GM21381 (cell line): ENCODE results near the gene MYL6B.
"Not testable (repeated sequence)": the region's sequence is repeated elsewhere in the genome, so short reads cannot be mapped to it uniquely, and the experiment has no call there.

ENCODE experiments used
- ATAC-seq: cut with Tn5 transposase; IDR thresholded peaks from one replicate; pipeline ENCODE4 v1.9.1; 2021; ENCODE audit warnings: mild to moderate bottlenecking, moderate library complexity; ENCODE audit not compliant: unreplicated experiment

Gene MYL6B

DNA sequence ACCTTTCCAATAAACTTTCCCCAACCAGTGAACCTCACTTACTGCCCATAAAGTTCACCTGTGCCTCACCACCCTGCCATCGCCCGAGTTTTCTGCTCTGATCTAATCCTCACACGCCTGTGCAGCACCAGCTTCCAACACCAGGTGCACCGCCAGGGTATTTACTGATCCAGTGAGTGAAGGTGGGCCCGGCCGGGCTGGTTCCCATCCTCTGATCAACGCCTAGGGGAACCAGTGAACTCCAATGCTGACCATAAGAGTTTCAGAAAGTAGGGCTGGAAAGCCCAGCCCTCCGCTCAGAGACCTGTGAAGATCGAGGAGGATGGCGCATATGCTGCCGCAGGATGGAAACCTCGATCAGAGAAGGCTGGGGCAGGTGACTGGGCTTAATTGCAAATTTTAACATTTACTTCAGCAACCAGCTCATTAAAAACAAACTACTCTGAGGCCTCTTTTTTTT is 685 bp upstream of the MYL6B start:
- peak; percentile 48 for ATAC-seq

- no peak for ATAC-seq
Measured at GRCh38 chr12:56152756-56153677, 630 bp downstream of the MYL6B start.

DNA sequence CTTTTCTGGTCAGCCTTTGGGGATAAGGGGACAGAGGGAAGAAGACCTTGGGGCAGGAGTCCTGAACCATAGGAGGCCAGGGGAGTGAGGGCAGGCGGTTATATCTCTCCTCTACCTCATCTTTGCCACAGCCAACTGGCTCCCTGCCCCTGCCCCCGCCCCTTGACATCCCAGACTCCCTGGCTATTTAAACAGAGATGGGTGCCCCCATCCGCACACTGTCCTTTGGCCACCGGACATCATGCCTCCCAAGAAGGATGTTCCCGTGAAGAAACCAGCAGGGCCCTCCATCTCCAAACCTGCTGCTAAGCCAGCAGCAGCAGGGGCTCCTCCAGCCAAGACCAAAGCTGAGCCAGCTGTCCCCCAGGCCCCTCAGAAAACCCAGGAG is 1.3 kb downstream of the MYL6B start:
- ATAC-seq = no peak

- no peak for ATAC-seq
Measured at GRCh38 chr12:56154246-56154771, 1.9 kb downstream of the MYL6B start.

GRCh38 chr12:56154818-56155217 is 2.4 kb downstream of the MYL6B start:
- no peak for ATAC-seq

GRCh38 chr12:56155256-56155845 is 3.0 kb downstream of the MYL6B start:
- ATAC-seq = no peak

DNA sequence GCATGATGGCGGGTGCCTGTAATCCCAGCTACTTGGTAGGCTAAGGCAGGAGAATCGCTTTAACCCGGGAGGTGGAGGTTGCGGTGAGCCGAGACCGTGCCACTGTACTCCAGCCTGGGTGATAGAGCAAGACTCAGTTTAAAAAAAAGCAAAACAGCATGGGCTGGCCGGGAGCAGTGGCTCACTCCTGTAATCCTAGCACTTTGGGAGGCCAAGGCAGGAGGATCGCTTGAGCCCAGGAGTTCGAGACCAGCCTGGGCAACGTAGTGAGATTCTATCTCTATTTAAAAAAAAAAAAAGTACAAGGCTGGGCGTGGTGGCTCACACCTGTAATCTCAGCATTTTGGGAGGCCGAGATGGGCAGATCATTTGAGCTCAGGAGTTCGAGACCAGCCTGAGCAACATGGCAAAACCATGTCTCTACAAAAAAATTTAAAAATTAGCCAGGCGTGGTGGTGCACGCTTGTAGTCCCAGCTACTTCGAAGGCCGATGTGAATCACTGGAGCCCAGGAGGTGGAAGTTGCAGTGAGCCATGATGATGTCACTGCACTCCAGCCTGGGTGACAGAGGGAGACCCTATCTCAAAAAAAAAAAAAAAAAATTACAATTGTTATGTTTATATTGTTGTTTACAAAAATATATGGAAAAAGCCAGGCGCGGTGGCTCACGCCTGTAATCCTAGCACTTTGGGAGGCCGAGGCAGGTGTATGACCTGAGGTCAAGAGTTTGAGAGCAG is 4.2 kb downstream of the MYL6B start:
- not testable (repeated sequence) for ATAC-seq

DNA sequence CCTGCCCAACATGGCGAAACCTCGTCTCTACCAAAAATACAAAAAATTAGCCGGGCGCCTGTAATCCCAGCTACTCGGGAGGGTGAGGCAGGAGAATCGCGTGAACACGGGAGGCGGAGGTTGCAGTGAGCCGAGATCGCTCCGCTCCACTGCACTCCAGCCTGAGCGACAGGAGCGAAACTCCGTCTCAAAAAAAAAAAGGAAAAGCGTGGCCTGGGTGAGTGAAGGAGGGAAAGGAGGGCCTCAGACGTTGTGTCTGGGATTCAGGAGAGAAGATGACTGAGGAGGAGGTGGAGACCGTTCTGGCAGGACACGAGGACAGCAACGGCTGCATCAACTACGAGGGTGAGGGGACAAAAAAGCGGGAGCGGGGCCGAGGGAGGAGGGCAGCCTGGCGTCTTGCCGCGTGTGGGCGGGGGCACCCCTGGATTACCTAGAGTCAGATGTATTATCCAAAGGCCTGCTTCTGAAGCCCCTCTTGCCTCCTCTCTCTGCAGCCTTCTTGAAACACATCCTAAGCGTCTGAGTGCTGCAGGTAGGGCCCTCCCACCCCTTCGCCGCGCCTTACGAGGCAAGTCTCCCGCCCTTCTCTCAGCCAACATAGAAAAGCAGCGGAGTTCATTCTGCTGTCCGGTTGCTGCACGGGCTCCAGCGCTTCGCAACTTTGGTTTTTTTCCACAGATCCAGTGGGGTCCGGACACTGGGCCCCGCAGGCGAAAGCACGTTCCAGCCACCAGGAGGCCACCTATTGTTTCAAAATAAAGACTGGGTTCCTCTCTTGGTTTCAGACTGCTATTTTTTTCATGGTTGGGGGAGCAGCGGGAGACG is 5.0 kb downstream of the MYL6B start:
- peak; percentile 32 for ATAC-seq

DNA sequence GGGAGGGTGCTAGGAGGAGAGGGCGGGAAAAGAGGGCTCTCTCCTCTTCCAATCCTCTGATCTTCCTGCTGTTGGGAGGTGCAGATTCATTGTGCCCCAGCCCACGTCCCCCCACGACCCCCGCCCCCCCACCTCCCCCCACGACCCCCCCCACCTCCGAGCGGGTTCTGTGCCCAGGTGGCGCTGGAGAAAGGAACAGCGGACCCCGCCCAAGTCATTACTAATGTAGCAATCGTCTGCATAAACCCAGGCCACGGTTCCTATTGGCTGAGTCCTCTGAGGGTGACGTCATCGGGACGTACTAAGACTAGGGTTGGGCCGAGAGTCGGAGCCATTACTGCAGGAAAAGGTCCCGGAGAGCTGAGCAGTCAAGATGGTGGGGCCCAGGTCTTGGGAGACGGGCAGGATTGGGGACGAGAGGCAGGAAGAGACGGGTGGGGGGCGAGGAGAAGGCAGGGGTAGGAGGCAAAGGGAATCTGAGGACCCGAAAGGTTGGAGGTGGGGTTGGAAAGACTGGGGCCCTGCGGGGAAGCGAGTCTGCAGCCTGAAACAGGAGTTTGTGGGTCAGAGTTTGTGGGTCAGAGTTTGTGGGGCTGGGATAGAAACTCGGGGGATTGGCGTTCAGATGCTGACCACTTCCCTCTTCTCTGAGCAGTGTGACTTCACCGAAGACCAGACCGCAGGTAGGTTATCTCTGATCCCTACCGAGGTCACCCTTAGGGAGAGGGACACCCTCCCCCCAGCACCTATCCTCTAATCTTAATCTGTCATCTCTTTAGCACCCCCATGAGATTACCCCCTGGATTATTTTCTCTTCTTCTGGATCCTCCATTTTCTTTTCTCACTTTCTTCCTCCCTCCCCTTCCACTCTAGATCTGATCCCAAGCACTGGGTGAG is 5.9 kb downstream of the MYL6B start, which contains the start of gene MYL6:
MYL6 (plus strand) TSS at position 331 of the 897 bp plus-strand sequence; CDS start at position 374, 43 bp downstream.
- peak; percentile 72 for ATAC-seq

DNA sequence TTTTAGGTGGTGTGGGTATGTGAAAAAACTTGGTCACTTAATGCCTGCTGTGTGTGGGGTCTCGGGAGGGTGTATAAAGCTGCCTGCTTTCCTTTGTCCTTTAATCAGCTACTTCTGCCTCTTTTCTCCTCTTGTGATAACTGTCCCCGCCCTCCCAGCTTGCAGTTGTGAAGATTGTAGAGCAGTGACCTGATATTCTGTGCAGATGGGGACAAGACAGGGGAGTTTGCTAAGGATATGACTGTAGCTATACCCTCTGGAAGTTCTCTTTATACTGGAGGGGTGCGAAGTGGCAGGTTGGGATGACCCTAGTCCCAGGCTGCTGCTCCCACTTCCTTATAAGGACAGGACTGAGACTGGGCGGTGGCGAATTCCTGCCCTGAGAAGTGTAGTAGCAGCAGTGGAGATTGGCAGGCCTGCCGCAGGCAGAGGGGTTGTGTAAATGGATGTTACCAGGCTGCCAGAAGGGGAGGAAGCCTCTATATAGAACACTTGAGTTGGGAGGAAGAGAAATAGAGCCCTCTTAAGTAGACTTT is 6.6 kb downstream of the MYL6B start:
- no peak for ATAC-seq

GRCh38 chr12:56159482-56160192 is 7.2 kb downstream of the MYL6B start:
- no peak for ATAC-seq

GRCh38 chr12:56160193-56160763 is 7.9 kb downstream of the MYL6B start:
- ATAC-seq = no peak

- ATAC-seq = no peak
Measured at GRCh38 chr12:56160894-56161689, 8.7 kb downstream of the MYL6B start.

- ATAC-seq = no peak
Measured at GRCh38 chr12:56161690-56162351, 9.4 kb downstream of the MYL6B start.

DNA sequence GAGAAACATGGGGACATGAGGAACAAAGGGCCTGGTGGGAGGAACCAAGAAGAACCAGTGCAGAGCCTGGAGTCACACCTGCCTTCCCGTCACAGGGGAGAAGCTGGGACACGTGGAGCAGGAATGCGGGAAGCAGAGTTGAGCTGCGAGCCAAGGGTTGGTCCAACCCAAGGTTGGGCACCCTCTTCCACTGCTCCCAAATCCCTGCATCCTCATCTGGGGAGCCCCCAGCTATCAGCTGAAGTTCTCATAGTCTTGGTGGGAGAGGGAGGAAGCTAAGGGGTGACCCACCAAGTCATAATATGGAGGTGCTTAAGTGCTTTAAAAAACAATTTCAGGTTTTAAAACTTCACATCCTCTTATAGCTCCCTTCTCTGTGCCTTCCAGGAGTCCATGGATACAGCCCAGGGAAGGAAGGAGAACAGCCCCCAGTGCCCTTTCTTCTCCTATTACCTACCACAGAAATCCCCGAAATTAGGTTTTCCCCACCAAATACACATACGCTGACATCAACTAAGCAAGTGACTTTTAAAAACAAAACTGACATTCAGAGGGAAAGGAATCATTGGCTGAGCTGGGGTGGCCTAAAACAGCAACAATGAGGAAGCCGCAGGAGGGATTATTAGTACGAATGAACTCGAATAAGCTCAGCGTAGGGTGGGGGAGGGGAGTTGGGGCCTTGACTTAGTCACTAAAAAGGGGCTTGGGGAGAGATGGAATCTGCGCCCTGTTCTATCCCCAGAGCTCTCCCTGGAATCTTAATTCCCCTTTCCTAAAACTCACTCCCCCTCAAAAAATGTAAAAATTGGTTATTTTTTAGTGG is 10.3 kb downstream of the MYL6B start:
- no peak for ATAC-seq
